Tibial artery (tissue), 4 donors: Measurements from ENCODE around the gene GCGR.
A peak's percentile ranks its signal among the peaks of the same experiment; 100 is the strongest.

Source experiments
- DNase-seq, 2 donors: peaks; one replicate each; pipeline ENCODE4 v3.0.0-alpha.2; 2019
- H3K27ac ChIP-seq, 2 donors: fragments of 200-600 bp; sonication (generic) in 1 of 2; 1 replicate in 1 of 2; 2 replicates in 1 of 2; pipeline ENCODE4 v1.5.1; 2018 to 2019; ENCODE audit warnings: mild to moderate bottlenecking in 1 of 2
- H3K27me3 ChIP-seq, 2 donors: fragments of 200-600 bp; sonication (generic) in 1 of 2; one replicate each; pipeline versions ENCODE4 v1.5.1 to v1.6.0; 2016 to 2019
- H3K36me3 ChIP-seq, 3 donors: fragments of 200-600 bp; sonication (generic) in 2 of 3; one replicate each; pipeline ENCODE4 v1.5.1; 2016 to 2019; ENCODE audit warnings: mild to moderate bottlenecking in 2 of 3
- H3K4me1 ChIP-seq, 4 donors: fragments of 200-600 bp; sonication (generic) in 2 of 4; 1 replicate in 3 of 4; 2 replicates in 1 of 4; pipeline ENCODE4 v1.5.1; 2016 to 2019
- H3K4me3 ChIP-seq, 2 donors: fragments of 200-600 bp; sonication (generic) in 1 of 2; 1 replicate in 1 of 2; 2 replicates in 1 of 2; pipeline ENCODE4 v1.5.1; 2018 to 2019; ENCODE audit warnings: mild to moderate bottlenecking in 2 of 2
- H3K9me3 ChIP-seq, 3 donors: fragments of 200-600 bp; sonication (generic) in 1 of 3; one replicate each; pipeline ENCODE4 v1.5.1; 2016 to 2019
- CTCF ChIP-seq, 2 experiments: fragments of 200-600 bp in 1 of 2; fragments of 450-650 bp in 1 of 2; IDR thresholded peaks; one replicate each; pipeline ENCODE4 v1.5.1; 2017 to 2019; ENCODE audit warnings: antibody characterized with exemption in 2 of 2, mild to moderate bottlenecking in 1 of 2, moderate library complexity in 1 of 2
- intact Hi-C: fragments of 100-400 bp; cut with DNase I; formaldehyde crosslinking; loops from one replicate; pipeline ENCODE4 v1.15.0; 2023; ENCODE audit warnings: low total_unique reads

Gene GCGR

GRCh38 chr17:81821147-81821546 is 17.2 kb downstream of the GCGR start:
- H3K4me1 ChIP-seq = peaks cover 0 to 25% (median 14%) of the 10 kb centered on the region in 4 donors
- peak overlapping the region; percentile 58 to 75 for H3K27ac ChIP-seq
- no peak for DNase-seq

GRCh38 chr17:81821603-81822311 is 17.8 kb downstream of the GCGR start:
- TF ChIP-seq CTCF (IDR thresholded peaks at IDR 0.05) = peak; percentile 54 to 56
- H3K27ac ChIP-seq = peak overlapping the region; percentile 58 to 75
- H3K9me3 ChIP-seq = no peaks in the 10 kb centered on the region
- DNase-seq = peak; percentile 55 to 88
- H3K4me1 ChIP-seq = peaks cover 0 to 25% (median 14%) of the 10 kb centered on the region in 4 donors
- H3K4me3 ChIP-seq = no peak overlapping the region
- peaks cover 4 to 37% (median 27%) of the 10 kb centered on the region in 3 donors for H3K36me3 ChIP-seq
- H3K27me3 ChIP-seq = peaks cover 0 to 9% of the 10 kb centered on the region in 2 donors
- intact Hi-C loops = no loop called here

More at GRCh38 chr17:81821147-81821546, 17.2 kb downstream of the GCGR start:
- Histone ChIP-seq H3K27me3 (peaks cover 0 to 9% of the 10 kb centered on the region in 2 donors), H3K9me3 (no peaks in the 10 kb centered on the region), H3K36me3 (peaks cover 4 to 37% (median 27%) of the 10 kb centered on the region in 3 donors), H3K4me3 (no peak overlapping the region)
- TF ChIP-seq CTCF (IDR thresholded peaks at IDR 0.05) = no peak
- intact Hi-C loops = no loop called here

GRCh38 chr17:81822312-81822637 is 18.3 kb downstream of the GCGR start:
- intact Hi-C loops = no loop called here
- no peak overlapping the region for H3K4me3 ChIP-seq
- peaks cover 4 to 37% (median 27%) of the 10 kb centered on the region in 3 donors for H3K36me3 ChIP-seq
- peaks cover 0 to 9% of the 10 kb centered on the region in 2 donors for H3K27me3 ChIP-seq
- TF ChIP-seq CTCF (IDR thresholded peaks at IDR 0.05) = no peak
- peak overlapping the region; percentile 58 to 75 for H3K27ac ChIP-seq
- H3K4me1 ChIP-seq = peaks cover 0 to 25% (median 14%) of the 10 kb centered on the region in 4 donors
- no peaks in the 10 kb centered on the region for H3K9me3 ChIP-seq
- DNase-seq = no peak

- Histone ChIP-seq H3K4me1 (peaks cover 0 to 25% (median 16%) of the 10 kb centered on the region in 4 donors), H3K27ac (peak overlapping the region in 1 of 2 donors; percentile 75), H3K36me3 (peaks cover 4 to 37% (median 27%) of the 10 kb centered on the region in 3 donors), H3K27me3 (peaks cover 0 to 9% of the 10 kb centered on the region in 2 donors), H3K4me3 (no peak overlapping the region), H3K9me3 (no peaks in the 10 kb centered on the region)
- no peak for TF ChIP-seq CTCF (IDR thresholded peaks at IDR 0.05)
- no peak for DNase-seq
- intact Hi-C loops = no loop called here
These were observed 19.3 kb downstream of the GCGR start for GRCh38 chr17:81822996-81823819.

- intact Hi-C loops = no loop called here
- H3K27ac ChIP-seq = no peak overlapping the region
- H3K4me1 ChIP-seq = peaks cover 0 to 25% (median 17%) of the 10 kb centered on the region in 4 donors
- peaks cover 4 to 37% (median 27%) of the 10 kb centered on the region in 3 donors for H3K36me3 ChIP-seq
- no peak overlapping the region for H3K4me3 ChIP-seq
- H3K9me3 ChIP-seq = no peaks in the 10 kb centered on the region
- peaks cover 0 to 9% of the 10 kb centered on the region in 2 donors for H3K27me3 ChIP-seq
- DNase-seq = no peak
- no peak for TF ChIP-seq CTCF (IDR thresholded peaks at IDR 0.05)
These were observed 20.0 kb downstream of the GCGR start for GRCh38 chr17:81823820-81824550.
